ENCODE measurements around the gene SATB2. TPM values are rescaled to one million over a fixed set of nuclear protein-coding genes. Genes with fewer than 3 reads are reported as not detected.

The SATB2 gene
- total and polyA plus RNA-seq, 12 donors = 3.4 to 18.3 (median 10.1) TPM

GRCh38 chr2:199455545-199456382 is 2.0 kb downstream of the SATB2 start:
- H3K4me1 ChIP-seq (replicated peaks in 1 of 2) = peaks cover 17 to 31% of the 10 kb centered on the region in 2 donors
- DNase-seq = peak in 1 of 7 donors; percentile 29
- H3K9me3 ChIP-seq (replicated peaks in 1 of 3) = no peaks in the 10 kb centered on the region
- TF ChIP-seq CTCF (IDR thresholded peaks at IDR 0.05) = no peak
- TF ChIP-seq POLR2A (IDR thresholded peaks at IDR 0.05) = no peak
- no peak overlapping the region for H3K27ac ChIP-seq
- 10 to 21% (median 16%) methylated on average over 23 to 55 of the region's 55 CpGs for WGBS, 4 donors
- H3K27me3 ChIP-seq = peaks cover 12% of the 10 kb centered on the region
- H3K36me3 ChIP-seq (replicated peaks in 1 of 2) = no peaks in the 10 kb centered on the region
- peak overlapping the region in 1 of 4 donors; percentile 79 for H3K4me3 ChIP-seq
- intact Hi-C loops (cut with DNase I) = no loop called here

- Histone ChIP-seq H3K27me3 (peaks cover 11% of the 10 kb centered on the region), H3K4me3 (no peak overlapping the region)
- 71 to 75% (median 73%) methylated on average over 7 of the region's 7 CpGs for WGBS, 4 donors
Measured at GRCh38 chr2:199455210-199455544, 2.6 kb downstream of the SATB2 start.

GRCh38 chr2:199452991-199453379 is 4.8 kb downstream of the SATB2 start:
- no peak for DNase-seq
- TF ChIP-seq POLR2A (IDR thresholded peaks at IDR 0.05) (no peak), CTCF (IDR thresholded peaks at IDR 0.05) (no peak)
- no peaks in the 10 kb centered on the region for H3K36me3 ChIP-seq (replicated peaks in 1 of 2)
- peaks cover 11% of the 10 kb centered on the region for H3K27me3 ChIP-seq
- intact Hi-C loops (cut with DNase I) = no loop called here
- no peaks in the 10 kb centered on the region for H3K9me3 ChIP-seq (replicated peaks in 1 of 3)
- H3K4me3 ChIP-seq = no peak overlapping the region
- H3K4me1 ChIP-seq (replicated peaks in 1 of 2) = peaks cover 17 to 23% of the 10 kb centered on the region in 2 donors
- H3K27ac ChIP-seq = no peak overlapping the region

More at GRCh38 chr2:199455210-199455544, 2.6 kb downstream of the SATB2 start:
- no peaks in the 10 kb centered on the region for H3K9me3 ChIP-seq (replicated peaks in 1 of 3)
- H3K4me1 ChIP-seq (replicated peaks in 1 of 2) = peaks cover 17 to 28% of the 10 kb centered on the region in 2 donors
- H3K27ac ChIP-seq = no peak overlapping the region
- no peaks in the 10 kb centered on the region for H3K36me3 ChIP-seq (replicated peaks in 1 of 2)
- DNase-seq = no peak
- TF ChIP-seq CTCF (IDR thresholded peaks at IDR 0.05) (no peak), POLR2A (IDR thresholded peaks at IDR 0.05) (no peak)
- intact Hi-C loops (cut with DNase I) = no loop called here

- no peak for DNase-seq
- TF ChIP-seq POLR2A (IDR thresholded peaks at IDR 0.05) (no peak), CTCF (IDR thresholded peaks at IDR 0.05) (no peak)
- 76 to 87% (median 82%) methylated on average over 2 of the region's 2 CpGs for WGBS, 4 donors
- peaks cover 11% of the 10 kb centered on the region for H3K27me3 ChIP-seq
- H3K27ac ChIP-seq = no peak overlapping the region
- peaks cover 15 to 19% of the 10 kb centered on the region in 2 donors for H3K4me1 ChIP-seq (replicated peaks in 1 of 2)
- intact Hi-C loops (cut with DNase I) = no loop called here
- H3K36me3 ChIP-seq (replicated peaks in 1 of 2) = no peaks in the 10 kb centered on the region
- H3K4me3 ChIP-seq = no peak overlapping the region
- H3K9me3 ChIP-seq (replicated peaks in 1 of 3) = no peaks in the 10 kb centered on the region
Measured at GRCh38 chr2:199452260-199452990, 5.3 kb downstream of the SATB2 start.
